GM21619 (cell line): ENCODE data around the gene C2orf78.
A peak's percentile ranks its signal among the peaks of the same experiment; 100 is the strongest.
"Not testable (repeated sequence)": the region's sequence is repeated elsewhere in the genome, so short reads cannot be mapped to it uniquely, and the experiment has no call there.

Experiments
- ATAC-seq: cut with Tn5 transposase; IDR thresholded peaks from one replicate; pipeline ENCODE4 v1.9.1; 2021; ENCODE audit not compliant: unreplicated experiment

Gene C2orf78

DNA sequence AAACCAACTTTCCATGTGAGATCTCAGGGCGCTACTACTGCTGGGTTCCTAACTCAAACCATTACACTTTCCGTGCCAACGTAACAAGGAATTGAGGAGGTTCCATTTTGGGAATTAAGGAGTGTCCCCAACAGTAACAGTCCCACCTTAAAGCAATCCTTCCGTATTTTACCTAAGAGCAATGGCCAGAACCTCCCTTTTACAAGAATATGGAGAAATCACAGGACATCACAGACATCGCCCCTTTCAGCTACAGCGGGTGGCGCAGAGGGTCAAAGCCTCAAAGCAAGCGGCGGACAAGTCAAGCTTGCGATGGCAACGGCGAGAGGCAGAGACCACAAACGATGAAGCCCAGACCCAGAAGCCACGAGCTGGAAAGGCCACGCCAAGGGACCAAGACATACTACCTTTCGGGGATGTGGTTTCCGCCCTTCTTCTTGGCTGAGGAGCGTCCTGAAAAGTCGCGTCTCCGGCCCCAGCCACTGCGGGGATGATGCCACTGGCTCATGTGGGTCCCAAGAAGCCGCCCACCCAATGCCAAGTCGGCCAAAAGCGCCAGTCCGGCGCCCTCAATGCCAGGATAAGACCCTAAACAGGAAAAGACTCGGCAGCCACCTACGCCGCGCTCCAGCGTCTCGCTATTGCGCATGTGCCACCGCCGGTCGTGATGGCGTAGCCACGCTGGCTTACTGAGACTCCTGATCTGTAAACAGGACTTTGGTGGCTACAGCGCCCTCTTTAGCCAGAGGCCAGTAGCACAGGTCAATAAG, 4.3 kb upstream of the C2orf78 start, which contains the start of gene DUSP11:
TSS of gene DUSP11 (minus strand) at position 637 of the 770 bp plus-strand sequence. CDS start at position 508, 129 bp downstream.
- ATAC-seq, result peak; percentile 99

GRCh38 chr2:73780237-73780582, 3.8 kb upstream of the C2orf78 start:
- no peak for ATAC-seq

DNA sequence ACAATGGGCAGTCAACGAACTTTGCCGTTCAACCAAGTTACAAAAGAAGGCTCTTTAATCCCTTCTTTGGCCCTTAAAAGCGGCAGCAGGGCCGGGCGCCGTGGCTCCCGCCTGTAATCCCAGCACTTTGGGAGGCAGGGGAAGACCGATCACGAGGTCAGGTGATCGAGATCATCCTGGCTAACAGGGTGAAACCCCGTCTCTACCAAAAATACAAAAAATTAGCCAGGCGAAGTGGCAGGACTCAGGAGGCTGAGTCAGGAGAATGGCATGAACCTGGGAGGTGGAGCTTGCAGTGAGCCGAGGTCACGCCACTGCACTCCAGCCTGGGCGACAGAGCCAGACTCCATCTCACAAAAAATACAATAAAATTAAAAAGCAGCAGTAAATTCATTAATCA, 581 bp upstream of the C2orf78 start:
- not testable (repeated sequence) for ATAC-seq

GRCh38 chr2:73811878-73812277, 27.9 kb downstream of the C2orf78 start:
- no peak for ATAC-seq

DNA sequence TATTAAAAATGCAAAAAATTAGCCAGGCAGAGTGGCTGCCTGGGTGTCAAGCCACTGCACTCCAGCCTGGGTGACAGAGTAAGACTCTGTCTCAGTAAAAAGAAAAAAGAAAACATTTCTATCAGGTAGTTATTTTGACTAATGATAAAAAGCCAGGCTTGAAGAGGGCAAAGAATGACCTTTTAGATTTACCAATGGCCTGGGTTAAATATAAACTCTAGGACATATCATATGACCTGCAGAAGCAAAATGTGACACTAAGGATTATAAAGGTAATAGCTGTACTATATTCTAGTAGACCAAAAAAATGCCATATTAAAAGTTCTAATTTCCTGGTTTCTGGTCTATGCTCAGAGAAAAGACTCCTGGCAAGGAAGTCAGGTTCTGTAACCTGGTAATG, 28.7 kb downstream of the C2orf78 start:
- no peak for ATAC-seq

GRCh38 chr2:73818296-73818695, 34.3 kb downstream of the C2orf78 start:
- no peak for ATAC-seq

GRCh38 chr2:73821227-73821626, 37.2 kb downstream of the C2orf78 start:
- ATAC-seq, result peak; percentile 75

GRCh38 chr2:73821669-73822068, 37.7 kb downstream of the C2orf78 start:
- no peak for ATAC-seq

- ATAC-seq, result peak; percentile 44
Measured at GRCh38 chr2:73822276-73822675, 38.3 kb downstream of the C2orf78 start.

DNA sequence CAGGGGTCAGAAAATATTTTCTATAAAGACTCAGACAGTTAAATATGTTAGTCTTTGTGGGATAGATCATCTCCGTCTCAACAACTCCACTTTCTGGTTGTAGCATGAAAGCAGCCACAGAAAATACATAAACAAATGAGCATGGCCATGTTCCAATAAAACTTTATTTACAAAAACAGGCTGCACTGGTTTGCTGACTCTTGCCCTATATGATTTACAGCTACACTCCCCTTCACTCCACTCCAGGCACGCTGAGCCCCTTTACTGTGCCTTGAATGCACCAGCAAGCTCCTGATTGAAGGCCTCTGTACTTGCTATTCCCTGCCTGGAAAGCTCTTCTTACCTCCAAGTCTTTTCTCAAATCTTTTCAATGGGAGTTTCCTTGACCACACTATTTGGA, 39.0 kb downstream of the C2orf78 start:
- no peak for ATAC-seq

DNA sequence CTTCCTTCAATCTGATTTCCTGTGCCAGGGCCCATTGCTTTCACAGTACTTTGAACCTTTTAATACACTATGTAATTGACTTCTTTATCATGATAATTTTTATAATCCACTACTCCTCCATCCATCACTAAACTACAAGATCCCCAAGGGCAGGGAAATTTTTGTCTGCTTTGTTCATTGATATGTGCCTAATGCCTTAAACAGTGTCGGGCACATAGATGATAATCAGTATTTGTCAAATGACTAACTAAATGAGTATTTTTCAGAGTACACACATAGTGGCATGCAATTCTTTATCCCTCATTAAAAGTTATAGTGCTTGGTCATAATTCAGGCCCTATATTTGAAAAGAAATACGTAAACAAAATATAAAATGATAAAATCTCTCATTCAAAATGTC, 39.4 kb downstream of the C2orf78 start:
- no peak for ATAC-seq

DNA sequence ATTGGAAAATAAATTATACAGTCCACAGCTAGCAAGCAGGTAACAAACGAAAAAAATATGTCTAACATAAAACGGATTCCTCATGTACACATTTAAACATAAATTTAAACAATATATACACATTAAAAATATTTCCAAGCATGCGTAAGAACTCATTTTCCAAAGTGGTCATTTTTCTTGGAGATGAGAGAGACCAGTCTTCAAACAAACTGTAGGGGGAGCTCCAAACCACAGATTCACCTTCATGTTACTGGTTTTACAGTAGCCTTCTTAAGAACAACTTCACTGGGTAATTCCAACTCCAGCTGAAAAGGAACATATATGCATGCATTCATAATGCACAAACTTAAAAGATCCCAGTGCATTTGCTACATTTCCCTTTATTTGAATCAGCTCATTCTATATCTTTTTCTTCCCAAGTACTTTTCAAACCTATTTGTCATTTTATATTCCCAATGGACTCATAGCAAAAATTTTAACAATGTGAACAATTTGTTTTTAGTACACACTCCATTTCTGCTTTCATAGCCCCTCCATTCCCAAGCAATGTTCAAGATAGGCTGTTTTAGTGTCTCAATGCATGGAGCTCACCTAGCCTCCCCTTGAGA, 40.0 kb downstream of the C2orf78 start:
- ATAC-seq, result no peak

GRCh38 chr2:73825408-73825807, 41.4 kb downstream of the C2orf78 start:
- ATAC-seq, result no peak

GRCh38 chr2:73827018-73827417, 43.0 kb downstream of the C2orf78 start:
- ATAC-seq, result no peak

GRCh38 chr2:73827660-73828388, 43.8 kb downstream of the C2orf78 start:
- ATAC-seq, result no peak

DNA sequence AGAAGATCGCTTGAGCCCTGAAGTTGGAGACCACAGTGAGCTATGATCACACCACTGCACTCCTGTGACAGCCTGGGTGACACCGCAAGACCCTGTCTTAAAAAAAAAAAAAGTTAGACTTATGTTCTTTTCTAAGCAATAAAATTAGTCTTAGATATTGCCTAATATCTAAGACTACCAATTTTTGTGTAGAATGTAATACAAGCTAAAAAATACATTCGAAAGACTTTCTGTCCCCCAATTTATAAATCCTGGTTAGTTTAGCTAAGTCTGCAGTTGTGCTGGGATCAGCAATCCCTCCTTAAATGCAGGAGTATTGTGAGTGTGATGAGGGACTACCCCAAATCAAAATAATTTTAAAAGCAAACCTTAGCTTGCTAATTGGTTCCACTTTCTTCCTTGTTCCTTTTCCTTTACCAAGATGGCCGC, 44.4 kb downstream of the C2orf78 start:
- ATAC-seq, result no peak

GRCh38 chr2:73828818-73829570, 45.0 kb downstream of the C2orf78 start, which contains the start of gene STAMBP:
Gene STAMBP, plus strand, starts transcription at chr2:73828961. Its CDS starts 1,896 bp downstream, at chr2:73830857.
- peak; percentile 76 for ATAC-seq

DNA sequence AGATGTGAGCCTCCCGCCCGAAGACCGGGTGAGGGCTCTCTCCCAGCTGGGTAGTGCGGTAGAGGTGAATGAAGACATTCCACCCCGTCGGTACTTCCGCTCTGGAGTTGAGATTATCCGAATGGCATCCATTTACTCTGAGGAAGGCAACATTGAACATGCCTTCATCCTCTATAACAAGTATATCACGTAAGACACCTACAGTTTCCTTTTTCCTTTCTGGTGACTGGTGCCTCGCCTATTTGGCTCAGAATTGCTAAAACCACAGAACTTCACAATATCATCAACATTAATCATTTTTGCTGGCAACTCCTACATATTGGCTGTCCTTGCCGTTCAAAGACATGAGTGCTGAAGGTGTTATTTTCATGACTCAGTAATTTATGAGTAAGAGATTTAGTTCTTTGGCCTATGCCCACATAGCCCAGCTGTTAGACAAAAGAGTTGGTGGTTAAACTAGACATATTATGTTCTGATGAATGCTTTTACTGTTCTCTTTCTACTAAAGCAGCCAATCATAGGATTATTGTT, 47.0 kb downstream of the C2orf78 start:
- no peak for ATAC-seq

DNA sequence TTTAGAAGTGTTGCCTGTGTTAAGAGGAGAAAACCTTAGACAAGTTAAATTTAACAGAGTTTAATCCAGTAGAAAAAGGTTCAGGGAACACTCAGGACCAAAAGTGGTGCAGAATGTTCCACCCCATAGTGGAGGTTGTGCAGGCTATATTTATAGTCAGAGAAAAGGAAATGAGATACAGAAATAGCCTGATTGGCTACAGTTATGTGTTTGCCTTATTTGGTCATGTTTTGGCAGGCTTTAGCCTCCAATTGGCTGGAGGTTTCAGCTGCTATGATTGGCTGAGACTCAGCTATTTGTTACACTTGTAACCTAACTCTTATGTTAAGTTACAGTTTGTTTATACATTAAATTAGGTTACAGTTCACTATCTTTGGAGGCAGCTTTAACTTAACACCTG, 48.9 kb downstream of the C2orf78 start:
- no peak for ATAC-seq

DNA sequence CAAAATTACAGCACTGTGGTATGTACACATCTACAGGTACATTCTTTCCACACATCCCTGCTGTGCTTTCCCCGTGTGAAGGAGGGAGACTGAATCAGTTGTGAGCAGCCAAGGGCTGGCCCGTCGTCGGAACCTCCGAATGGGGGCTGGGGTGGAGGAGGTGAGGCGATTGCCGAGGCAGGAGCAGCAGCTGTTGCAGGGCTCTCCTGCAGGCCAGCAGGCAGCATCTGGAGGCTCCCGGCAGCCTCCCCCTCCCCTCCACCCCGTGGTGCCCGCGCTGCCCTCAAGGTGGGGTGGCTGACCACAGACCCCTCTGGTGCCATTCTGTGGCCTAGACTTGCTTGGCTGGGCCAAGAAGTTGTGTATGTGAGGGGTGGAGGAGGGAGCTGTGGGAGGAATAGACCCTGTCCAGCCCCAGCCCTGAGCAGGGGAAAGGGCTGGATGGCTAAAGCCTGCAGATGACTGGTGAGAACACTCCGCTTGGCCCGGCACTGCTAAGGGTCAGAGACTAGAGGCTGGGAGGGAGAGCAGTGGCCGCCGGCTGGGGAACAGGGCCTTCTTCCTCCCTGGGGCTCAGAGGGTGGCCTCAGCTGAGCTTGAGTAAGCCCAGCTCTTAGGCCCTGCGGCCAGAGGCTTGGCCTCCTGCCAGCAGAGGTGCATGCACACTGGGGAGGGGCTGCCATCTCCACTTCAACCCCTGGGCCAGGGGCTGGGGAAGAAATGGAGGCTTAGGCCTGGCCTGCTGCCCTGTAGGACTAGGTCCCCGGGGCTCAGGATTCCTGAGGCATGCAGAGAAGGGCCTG, 52.4 kb downstream of the C2orf78 start:
- ATAC-seq, result no peak
